ENCODE data around the gene WFDC6.

WFDC6 gene

DNA sequence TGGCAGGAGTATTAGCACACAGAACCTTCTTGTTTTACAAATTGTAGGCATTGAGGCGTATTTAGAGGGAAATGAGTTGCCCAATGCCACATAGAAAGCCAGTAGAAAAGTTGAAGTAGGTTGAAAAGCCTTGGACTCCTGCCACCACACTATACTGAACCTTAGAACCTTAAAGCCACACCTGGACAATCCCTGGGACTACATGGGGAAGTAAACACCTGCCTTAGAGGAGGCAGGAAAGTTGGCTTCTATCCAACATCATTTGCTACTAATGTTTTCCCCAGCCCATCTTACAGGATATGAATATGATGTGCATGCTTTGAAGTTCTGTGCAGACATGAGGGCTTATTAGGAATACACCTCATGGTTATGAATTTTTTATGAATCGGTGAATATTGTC is 13.2 kb upstream of the WFDC6 start:
- POLR2A ChIA-PET = no interaction called here
- Histone ChIP-seq H3K36me3 (ENCODE audit: control insufficient read depth in 2 of 2, insufficient read depth in 1 of 2, low read length in 2 of 2) (no peaks in the 10 kb centered on the region), H3K4me3 (ENCODE audit: low read depth, low read length) (no peak overlapping the region), H3K4me1 (ENCODE audit: control insufficient read depth, insufficient read depth, low read length) (no peaks in the 10 kb centered on the region), H3K27ac (ENCODE audit: extremely low read depth, low read depth, low read length) (no peak overlapping the region), H3K9me3 (ENCODE audit: control insufficient read depth, insufficient read depth, low read depth, low read length) (no peaks in the 10 kb centered on the region)
- TF ChIP-seq ZNF843 (tag by site-specific recombination; IDR thresholded peaks at IDR 0.05) (no peak), ZNF121 (tag by site-specific recombination; IDR thresholded peaks at IDR 0.05) (no peak), ZNF610 (tag by site-specific recombination; IDR thresholded peaks at IDR 0.05; ENCODE audit: borderline replicate concordance) (no peak), ZNF600 (tag by site-specific recombination; IDR thresholded peaks at IDR 0.05) (no peak), ZBTB48 (tag by site-specific recombination; IDR thresholded peaks at IDR 0.05) (no peak), ZNF211 (tag by site-specific recombination; IDR thresholded peaks at IDR 0.05; ENCODE audit: low read depth) (no peak), BCL11A (tag by site-specific recombination; IDR thresholded peaks at IDR 0.05; ENCODE audit: low read depth) (no peak), ZEB2 (tag by site-specific recombination; IDR thresholded peaks at IDR 0.05) (no peak), ZNF677 (tag by site-specific recombination; IDR thresholded peaks at IDR 0.05) (no peak), OVOL3 (tag by site-specific recombination; IDR thresholded peaks at IDR 0.05) (no peak), ZFHX2 (tag by site-specific recombination; conservative IDR thresholded peaks at IDR 0.05) (no peak), GLI4 (tag by site-specific recombination; IDR thresholded peaks at IDR 0.05) (no peak)
- TF ChIP-seq, protein P1, sequence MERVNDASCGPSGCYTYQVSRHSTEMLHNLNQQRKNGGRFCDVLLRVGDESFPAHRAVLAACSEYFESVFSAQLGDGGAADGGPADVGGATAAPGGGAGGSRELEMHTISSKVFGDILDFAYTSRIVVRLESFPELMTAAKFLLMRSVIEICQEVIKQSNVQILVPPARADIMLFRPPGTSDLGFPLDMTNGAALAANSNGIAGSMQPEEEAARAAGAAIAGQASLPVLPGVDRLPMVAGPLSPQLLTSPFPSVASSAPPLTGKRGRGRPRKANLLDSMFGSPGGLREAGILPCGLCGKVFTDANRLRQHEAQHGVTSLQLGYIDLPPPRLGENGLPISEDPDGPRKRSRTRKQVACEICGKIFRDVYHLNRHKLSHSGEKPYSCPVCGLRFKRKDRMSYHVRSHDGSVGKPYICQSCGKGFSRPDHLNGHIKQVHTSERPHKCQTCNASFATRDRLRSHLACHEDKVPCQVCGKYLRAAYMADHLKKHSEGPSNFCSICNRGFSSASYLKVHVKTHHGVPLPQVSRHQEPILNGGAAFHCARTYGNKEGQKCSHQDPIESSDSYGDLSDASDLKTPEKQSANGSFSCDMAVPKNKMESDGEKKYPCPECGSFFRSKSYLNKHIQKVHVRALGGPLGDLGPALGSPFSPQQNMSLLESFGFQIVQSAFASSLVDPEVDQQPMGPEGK (tag by site-specific recombination; IDR thresholded peaks at IDR 0.05) = no peak
- TF ChIP-seq, protein P2, sequence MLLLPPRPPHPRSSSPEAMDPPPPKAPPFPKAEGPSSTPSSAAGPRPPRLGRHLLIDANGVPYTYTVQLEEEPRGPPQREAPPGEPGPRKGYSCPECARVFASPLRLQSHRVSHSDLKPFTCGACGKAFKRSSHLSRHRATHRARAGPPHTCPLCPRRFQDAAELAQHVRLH (tag by site-specific recombination; IDR thresholded peaks at IDR 0.05) = no peak
- TF ChIP-seq, protein P3, sequence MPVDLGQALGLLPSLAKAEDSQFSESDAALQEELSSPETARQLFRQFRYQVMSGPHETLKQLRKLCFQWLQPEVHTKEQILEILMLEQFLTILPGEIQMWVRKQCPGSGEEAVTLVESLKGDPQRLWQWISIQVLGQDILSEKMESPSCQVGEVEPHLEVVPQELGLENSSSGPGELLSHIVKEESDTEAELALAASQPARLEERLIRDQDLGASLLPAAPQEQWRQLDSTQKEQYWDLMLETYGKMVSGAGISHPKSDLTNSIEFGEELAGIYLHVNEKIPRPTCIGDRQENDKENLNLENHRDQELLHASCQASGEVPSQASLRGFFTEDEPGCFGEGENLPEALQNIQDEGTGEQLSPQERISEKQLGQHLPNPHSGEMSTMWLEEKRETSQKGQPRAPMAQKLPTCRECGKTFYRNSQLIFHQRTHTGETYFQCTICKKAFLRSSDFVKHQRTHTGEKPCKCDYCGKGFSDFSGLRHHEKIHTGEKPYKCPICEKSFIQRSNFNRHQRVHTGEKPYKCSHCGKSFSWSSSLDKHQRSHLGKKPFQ (tag by site-specific recombination; IDR thresholded peaks at IDR 0.05) = no peak
- CTCF ChIA-PET = interaction anchor here (1.0 kb wide), 1 partner anchor 218 kb away, joined by 8 read pairs; no protein-coding TSS in a partner anchor

DNA sequence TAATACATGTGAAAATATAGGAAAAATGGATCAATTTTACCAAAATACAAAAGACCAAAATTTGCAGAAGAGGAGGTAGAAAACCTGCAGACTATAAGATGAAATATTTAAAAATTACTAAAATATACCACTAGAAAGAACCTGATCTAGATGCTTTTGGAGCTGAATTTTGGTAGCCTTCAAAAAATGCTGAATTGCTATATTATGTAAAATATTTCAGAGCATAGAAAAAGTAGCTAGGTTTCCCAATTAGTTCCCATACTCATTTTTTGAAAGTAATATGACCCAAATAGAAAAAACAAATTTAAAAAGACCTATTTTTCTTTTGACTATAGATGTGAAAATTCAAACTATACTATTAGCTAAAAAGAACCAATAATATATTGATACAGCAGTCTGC is 11.5 kb upstream of the WFDC6 start:
- ChIA-PET CTCF (interaction anchor here (0.6 to 1.8 kb wide), 3 partner anchors 32 to 220 kb away, joined by 3 to 7 read pairs (median 5); no protein-coding TSS in a partner anchor), POLR2A (no interaction called here)
- Histone ChIP-seq H3K4me3 (ENCODE audit: low read depth, low read length) (no peak overlapping the region), H3K36me3 (ENCODE audit: control insufficient read depth in 2 of 2, insufficient read depth in 1 of 2, low read length in 2 of 2) (no peaks in the 10 kb centered on the region), H3K9me3 (ENCODE audit: control insufficient read depth, insufficient read depth, low read depth, low read length) (no peaks in the 10 kb centered on the region), H3K27ac (ENCODE audit: extremely low read depth, low read depth, low read length) (no peak overlapping the region), H3K4me1 (ENCODE audit: control insufficient read depth, insufficient read depth, low read length) (no peaks in the 10 kb centered on the region)
- TF ChIP-seq MEIS1 (CRISPR knock-in tag; IDR thresholded peaks at IDR 0.05; ENCODE audit: borderline replicate concordance) (no peak), HOXA7 (CRISPR knock-in tag; IDR thresholded peaks at IDR 0.05; ENCODE audit: borderline replicate concordance) (no peak), SCRT2 (tag by site-specific recombination; IDR thresholded peaks at IDR 0.05) (no peak), MZF1 (tag by site-specific recombination; IDR thresholded peaks at IDR 0.05; ENCODE audit: borderline replicate concordance) (no peak), ZNF548 (tag by site-specific recombination; IDR thresholded peaks at IDR 0.05) (no peak), ZNF404 (tag by site-specific recombination; IDR thresholded peaks at IDR 0.05) (no peak)
